ENCODE data around the gene NRCAM. TPM values are rescaled to one million over a fixed set of nuclear protein-coding genes. Genes with fewer than 3 reads are reported as not detected.

The NRCAM gene
- total and polyA plus RNA-seq, 10 of the 15 experiments (the other 5 are each of a cell fraction or from before 2014, with no cell fraction given) = 0.30 to 2.0 (median 1.0) TPM

DNA sequence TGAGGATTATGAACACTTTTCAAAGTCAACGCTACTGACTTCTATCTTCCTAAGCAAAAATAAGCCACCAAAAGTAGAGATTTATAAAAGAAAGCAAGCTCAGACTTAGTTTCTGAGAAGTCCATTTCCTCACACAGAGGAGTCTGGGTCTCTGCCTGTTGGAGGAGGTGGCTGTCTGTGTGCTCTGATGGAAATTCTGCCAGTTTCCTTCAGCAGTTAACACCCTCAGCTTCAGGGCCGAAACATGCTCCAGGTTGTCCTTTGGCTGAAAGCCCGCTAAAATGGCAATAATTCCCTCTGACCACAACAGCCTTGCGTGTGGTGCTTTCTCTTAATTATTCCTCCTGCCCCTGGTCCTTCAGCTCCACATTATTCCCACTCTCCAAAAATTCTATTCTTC lies 198.3 kb downstream of the NRCAM start:
- TF ChIP-seq CUX1 (IDR thresholded peaks at IDR 0.05; ENCODE audit: insufficient replicate concordance, low read depth, low read length) (no peak), NFYA (IDR thresholded peaks at IDR 0.05; ENCODE audit: borderline replicate concordance, low read depth, low read length) (no peak), SRF (IDR thresholded peaks at IDR 0.05; ENCODE audit: low read depth in 2 of 2, low read length in 2 of 2) (no peak), HDAC6 (IDR thresholded peaks at IDR 0.05; ENCODE audit: unreplicated experiment) (no peak), NR2F1 (conservative IDR thresholded peaks at IDR 0.05) (no peak)
- TF ChIP-seq, protein P1, sequence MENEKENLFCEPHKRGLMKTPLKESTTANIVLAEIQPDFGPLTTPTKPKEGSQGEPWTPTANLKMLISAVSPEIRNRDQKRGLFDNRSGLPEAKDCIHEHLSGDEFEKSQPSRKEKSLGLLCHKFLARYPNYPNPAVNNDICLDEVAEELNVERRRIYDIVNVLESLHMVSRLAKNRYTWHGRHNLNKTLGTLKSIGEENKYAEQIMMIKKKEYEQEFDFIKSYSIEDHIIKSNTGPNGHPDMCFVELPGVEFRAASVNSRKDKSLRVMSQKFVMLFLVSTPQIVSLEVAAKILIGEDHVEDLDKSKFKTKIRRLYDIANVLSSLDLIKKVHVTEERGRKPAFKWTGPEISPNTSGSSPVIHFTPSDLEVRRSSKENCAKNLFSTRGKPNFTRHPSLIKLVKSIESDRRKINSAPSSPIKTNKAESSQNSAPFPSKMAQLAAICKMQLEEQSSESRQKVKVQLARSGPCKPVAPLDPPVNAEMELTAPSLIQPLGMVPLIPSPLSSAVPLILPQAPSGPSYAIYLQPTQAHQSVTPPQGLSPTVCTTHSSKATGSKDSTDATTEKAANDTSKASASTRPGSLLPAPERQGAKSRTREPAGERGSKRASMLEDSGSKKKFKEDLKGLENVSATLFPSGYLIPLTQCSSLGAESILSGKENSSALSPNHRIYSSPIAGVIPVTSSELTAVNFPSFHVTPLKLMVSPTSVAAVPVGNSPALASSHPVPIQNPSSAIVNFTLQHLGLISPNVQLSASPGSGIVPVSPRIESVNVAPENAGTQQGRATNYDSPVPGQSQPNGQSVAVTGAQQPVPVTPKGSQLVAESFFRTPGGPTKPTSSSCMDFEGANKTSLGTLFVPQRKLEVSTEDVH (IDR thresholded peaks at IDR 0.05; ENCODE audit: low read depth, partially characterized antibody) = no peak
- Histone ChIP-seq H3K27me3 (replicated peaks in 1 of 2; ENCODE audit: control insufficient read depth in 2 of 2, insufficient read depth in 2 of 2, low read length in 1 of 2) (no peaks in the 10 kb centered on the region), H3K9me3 (replicated peaks; ENCODE audit: control insufficient read depth, insufficient read depth, low read length) (no peaks in the 10 kb centered on the region; the same call in 2 of the 3 replicates), H3K9ac (ENCODE audit: control insufficient read depth, insufficient read depth, low read length) (no peak overlapping the region), H4K20me1 (ENCODE audit: control insufficient read depth, insufficient read depth) (no peaks in the 10 kb centered on the region), H3K79me2 (ENCODE audit: control insufficient read depth, insufficient read depth, low read length) (no peaks in the 10 kb centered on the region), H2AFZ (ENCODE audit: control insufficient read depth, low read depth, low read length) (no peak overlapping the region), H3K4me3 (no peak overlapping the region), H3K4me1 (ENCODE audit: control insufficient read depth, insufficient read depth, low read length) (no peaks in the 10 kb centered on the region), H3K36me3 (ENCODE audit: control insufficient read depth in 2 of 2, insufficient read depth in 2 of 2, low read length in 1 of 2) (no peaks in the 10 kb centered on the region), H3K27ac (ENCODE audit: control insufficient read depth, insufficient read depth) (no peak overlapping the region), H3K4me2 (ENCODE audit: control insufficient read depth, insufficient read depth) (no peak overlapping the region)
- intact Hi-C loops (cut with micrococcal nuclease; ENCODE audit: unreplicated experiment) (no loop called here), in situ Hi-C loops (cut with MboI) (no loop called here)
- DNase-seq (ENCODE audit: low read depth, low spot score) = no peak
- FAIRE-seq = no peak
- RAD21 ChIA-PET (ENCODE audit: unreplicated experiment) = interaction anchor here (0.6 kb wide), 1 partner anchor 144 kb away, joined by 3 read pairs; no protein-coding TSS in a partner anchor
- SMC1A ChIA-PET (ENCODE audit: uncharacterized antibody, unreplicated experiment) = interaction anchor here (1.4 kb wide), 1 partner anchor 31 kb away, joined by 5 read pairs; no protein-coding TSS in a partner anchor
- ATAC-seq = no peak
- CTCF ChIA-PET = no interaction called here
- no TSS peak for BruUV-seq (replicated peaks)
- POLR2A ChIA-PET = no interaction called here
- WGBS (ENCODE audit: insufficient coverage, insufficient replicate concordance, low lambda C conversion rate, missing lambda C conversion rate) = 56% methylated on average over 4 of the region's 4 CpGs
